Measurements from ENCODE around the gene CARD8. TPM values are rescaled to one million over a fixed set of nuclear protein-coding genes. Genes with fewer than 3 reads are reported as not detected.
"Not testable (repeated sequence)": the region's sequence is repeated elsewhere in the genome, so short reads cannot be mapped to it uniquely, and the experiment has no call there.

CARD8 gene
- total RNA-seq, 2 experiments from 2014 or later, result 99.8 to 104 TPM

GRCh38 chr19:48239582-48240141, 16.1 kb downstream of the CARD8 start:
- H3K36me3 Mint-ChIP-seq (ENCODE audit: low read depth), result peaks cover 39% of the 10 kb centered on the region
- H3K27ac Mint-ChIP-seq, result no peak overlapping the region
- no peaks in the 10 kb centered on the region for H3K27me3 Mint-ChIP-seq (ENCODE audit: low read depth)
- no peaks in the 10 kb centered on the region for H3K9me3 Mint-ChIP-seq
- no peak overlapping the region for H3K4me3 Mint-ChIP-seq
- peaks cover 23% of the 10 kb centered on the region for H3K4me1 Mint-ChIP-seq (ENCODE audit: low read depth)
- CTCF ChIA-PET, result interaction anchor here (1.4 kb wide), 1 partner anchor 31 kb away, joined by 3 read pairs; no protein-coding TSS in a partner anchor
- DNase-seq, result no peak
- intact Hi-C loops (cut with micrococcal nuclease), result no loop called here

- CTCF ChIA-PET, result interaction anchor here (1.4 kb wide), 1 partner anchor 30 kb away, joined by 3 read pairs; no protein-coding TSS in a partner anchor
- Mint-ChIP-seq H3K36me3 (ENCODE audit: low read depth) (peaks cover 40% of the 10 kb centered on the region), H3K9me3 (no peaks in the 10 kb centered on the region), H3K4me3 (no peak overlapping the region), H3K27me3 (ENCODE audit: low read depth) (no peaks in the 10 kb centered on the region), H3K27ac (peak overlapping the region; percentile 65), H3K4me1 (ENCODE audit: low read depth) (peaks cover 18% of the 10 kb centered on the region)
- intact Hi-C loops (cut with micrococcal nuclease), result no loop called here
- DNase-seq, result no peak
These were observed 16.6 kb downstream of the CARD8 start for GRCh38 chr19:48239120-48239519.

- DNase-seq, result no peak
- intact Hi-C loops (cut with micrococcal nuclease), result no loop called here
- H3K4me3 Mint-ChIP-seq, result no peak overlapping the region
- H3K36me3 Mint-ChIP-seq (ENCODE audit: low read depth), result peaks cover 46% of the 10 kb centered on the region
- no peaks in the 10 kb centered on the region for H3K9me3 Mint-ChIP-seq
- peaks cover 16% of the 10 kb centered on the region for H3K4me1 Mint-ChIP-seq (ENCODE audit: low read depth)
- no peak overlapping the region for H3K27ac Mint-ChIP-seq
- CTCF ChIA-PET, result no interaction called here
- H3K27me3 Mint-ChIP-seq (ENCODE audit: low read depth), result no peaks in the 10 kb centered on the region
These were observed 18.7 kb downstream of the CARD8 start for GRCh38 chr19:48237057-48237456.

GRCh38 chr19:48230555-48231129, 25.1 kb downstream of the CARD8 start:
- peak; percentile 34 for DNase-seq
- Mint-ChIP-seq H3K27ac (peak overlapping the region; percentile 10), H3K36me3 (ENCODE audit: low read depth) (peaks cover 43% of the 10 kb centered on the region), H3K4me1 (ENCODE audit: low read depth) (peaks cover 3% of the 10 kb centered on the region), H3K27me3 (ENCODE audit: low read depth) (no peaks in the 10 kb centered on the region), H3K4me3 (no peak overlapping the region), H3K9me3 (no peaks in the 10 kb centered on the region)
- intact Hi-C loops (cut with micrococcal nuclease), result no loop called here
- CTCF ChIA-PET, result interaction anchor here (1.5 kb wide), 1 partner anchor 14 kb away, joined by 3 read pairs; no protein-coding TSS in a partner anchor

DNA sequence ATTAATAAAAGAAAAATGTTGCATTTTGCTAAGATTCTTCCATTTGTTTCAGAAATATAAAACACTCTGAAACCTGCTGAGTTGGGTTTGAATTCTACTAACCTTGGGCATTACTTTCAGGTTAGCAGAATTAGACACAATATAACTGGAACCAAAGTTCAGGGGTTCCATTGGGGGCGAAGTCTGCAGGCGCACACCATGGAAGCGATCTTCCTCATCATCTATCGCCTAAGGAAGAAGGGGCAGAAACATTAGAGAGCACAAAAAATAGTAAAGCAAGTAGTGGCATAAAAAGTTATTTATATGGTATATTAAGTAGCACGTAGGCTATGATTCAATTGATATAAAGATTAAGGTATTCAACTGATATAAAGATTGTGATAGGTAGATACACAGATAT, 34.1 kb downstream of the CARD8 start:
- no peak for DNase-seq
- no peaks in the 10 kb centered on the region for H3K27me3 Mint-ChIP-seq (ENCODE audit: low read depth)
- CTCF ChIA-PET, result no interaction called here
- no peak overlapping the region for H3K27ac Mint-ChIP-seq
- intact Hi-C loops (cut with micrococcal nuclease), result no loop called here
- H3K4me1 Mint-ChIP-seq (ENCODE audit: low read depth), result peaks cover 3% of the 10 kb centered on the region
- no peak overlapping the region for H3K4me3 Mint-ChIP-seq
- H3K36me3 Mint-ChIP-seq (ENCODE audit: low read depth), result peaks cover 25% of the 10 kb centered on the region
- no peaks in the 10 kb centered on the region for H3K9me3 Mint-ChIP-seq

- H3K4me1 Mint-ChIP-seq (ENCODE audit: low read depth); intact Hi-C loops (cut with micrococcal nuclease); H3K9me3 Mint-ChIP-seq; H3K27me3 Mint-ChIP-seq (ENCODE audit: low read depth); H3K27ac Mint-ChIP-seq; DNase-seq; H3K4me3 Mint-ChIP-seq: not testable (repeated sequence)
- CTCF ChIA-PET, result interaction anchor here (0.8 kb wide), 1 partner anchor 18 kb away, joined by 3 read pairs; no protein-coding TSS in a partner anchor
- peaks cover 31% of the 10 kb centered on the region for H3K36me3 Mint-ChIP-seq (ENCODE audit: low read depth)
These were observed 34.9 kb downstream of the CARD8 start for GRCh38 chr19:48220784-48221183.

GRCh38 chr19:48218997-48219396, 36.7 kb downstream of the CARD8 start:
- Mint-ChIP-seq H3K9me3 (no peaks in the 10 kb centered on the region), H3K36me3 (ENCODE audit: low read depth) (peaks cover 41% of the 10 kb centered on the region), H3K4me3 (no peak overlapping the region), H3K27me3 (ENCODE audit: low read depth) (no peaks in the 10 kb centered on the region), H3K27ac (no peak overlapping the region), H3K4me1 (ENCODE audit: low read depth) (peaks cover 7% of the 10 kb centered on the region)
- intact Hi-C loops (cut with micrococcal nuclease), result no loop called here
- CTCF ChIA-PET, result interaction anchor here (1.2 to 1.5 kb wide), 2 partner anchors 15 to 41 kb away, joined by 3 to 4 read pairs; no protein-coding TSS in a partner anchor
- no peak for DNase-seq

DNA sequence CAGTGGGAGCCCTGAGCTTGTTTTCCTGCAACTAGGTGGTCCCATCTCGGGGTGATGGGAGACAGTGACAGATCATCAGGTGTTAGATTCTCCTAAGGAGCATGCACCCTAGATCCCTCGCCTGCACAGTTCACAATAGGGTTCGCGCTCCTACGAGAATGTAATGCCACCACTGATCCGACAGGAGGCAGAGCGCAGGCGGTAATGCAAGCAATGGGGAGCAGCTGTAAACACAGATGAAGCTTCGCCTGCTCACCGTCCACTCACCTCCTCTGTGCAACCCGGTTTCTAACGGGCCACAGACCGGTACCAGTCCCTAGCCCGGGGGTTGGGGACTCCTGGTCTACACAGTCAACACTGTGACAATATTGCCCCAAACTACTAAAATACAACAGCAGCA, 38.8 kb downstream of the CARD8 start:
- Mint-ChIP-seq H3K36me3 (ENCODE audit: low read depth) (peaks cover 41% of the 10 kb centered on the region), H3K9me3 (no peaks in the 10 kb centered on the region), H3K4me1 (ENCODE audit: low read depth) (peaks cover 7% of the 10 kb centered on the region), H3K4me3 (no peak overlapping the region), H3K27me3 (ENCODE audit: low read depth) (no peaks in the 10 kb centered on the region), H3K27ac (no peak overlapping the region)
- no peak for DNase-seq
- CTCF ChIA-PET, result no interaction called here
- intact Hi-C loops (cut with micrococcal nuclease), result no loop called here

DNA sequence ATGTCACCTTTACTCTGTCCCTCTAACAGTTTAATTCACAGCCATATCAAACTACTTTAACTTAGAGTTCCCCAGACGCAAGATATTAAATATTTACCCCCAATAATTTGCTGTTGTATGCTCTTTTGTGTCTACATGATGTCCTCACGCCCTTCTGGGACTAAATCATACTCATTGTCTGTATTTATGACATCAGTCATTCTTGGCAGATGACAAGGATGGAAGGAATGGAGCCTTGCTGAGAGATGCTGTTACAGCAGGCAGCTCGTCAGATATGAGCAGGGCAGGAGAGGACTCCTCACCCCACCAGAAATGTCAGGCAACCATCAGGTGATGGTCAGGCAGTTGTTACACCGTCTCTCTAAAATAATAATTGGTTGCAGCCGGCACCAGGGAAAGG, 41.8 kb downstream of the CARD8 start:
- Mint-ChIP-seq H3K4me3 (no peak overlapping the region), H3K36me3 (ENCODE audit: low read depth) (peaks cover 34% of the 10 kb centered on the region), H3K27ac (no peak overlapping the region), H3K9me3 (no peaks in the 10 kb centered on the region), H3K27me3 (ENCODE audit: low read depth) (no peaks in the 10 kb centered on the region), H3K4me1 (ENCODE audit: low read depth) (peaks cover 21% of the 10 kb centered on the region)
- intact Hi-C loops (cut with micrococcal nuclease), result no loop called here
- no peak for DNase-seq
- CTCF ChIA-PET, result no interaction called here

DNA sequence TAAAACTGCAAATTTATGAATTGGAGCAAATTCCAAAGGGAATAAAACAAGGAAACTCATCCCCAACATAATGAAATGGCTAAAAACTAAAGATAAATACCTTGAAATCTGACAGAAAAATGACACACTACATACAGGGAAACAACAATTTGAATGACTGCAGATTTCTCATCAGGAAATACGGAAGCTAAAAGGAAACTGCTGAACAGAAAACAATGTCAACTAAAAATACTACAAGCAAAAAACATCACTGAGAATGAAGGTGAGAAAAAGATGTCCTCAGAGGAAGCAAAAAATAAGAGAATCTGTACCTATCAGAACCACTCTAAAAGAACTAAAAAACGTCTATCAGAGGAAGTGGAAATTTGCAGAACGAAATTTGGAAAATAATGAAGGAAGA, 45.7 kb downstream of the CARD8 start:
- intact Hi-C loops (cut with micrococcal nuclease), result no loop called here
- Mint-ChIP-seq H3K9me3 (no peaks in the 10 kb centered on the region), H3K27ac (peak overlapping the region; percentile 83), H3K36me3 (ENCODE audit: low read depth) (peaks cover 28% of the 10 kb centered on the region), H3K4me3 (peak overlapping the region; percentile 19), H3K4me1 (ENCODE audit: low read depth) (peaks cover 33% of the 10 kb centered on the region), H3K27me3 (ENCODE audit: low read depth) (no peaks in the 10 kb centered on the region)
- DNase-seq, result no peak
- CTCF ChIA-PET, result no interaction called here

DNA sequence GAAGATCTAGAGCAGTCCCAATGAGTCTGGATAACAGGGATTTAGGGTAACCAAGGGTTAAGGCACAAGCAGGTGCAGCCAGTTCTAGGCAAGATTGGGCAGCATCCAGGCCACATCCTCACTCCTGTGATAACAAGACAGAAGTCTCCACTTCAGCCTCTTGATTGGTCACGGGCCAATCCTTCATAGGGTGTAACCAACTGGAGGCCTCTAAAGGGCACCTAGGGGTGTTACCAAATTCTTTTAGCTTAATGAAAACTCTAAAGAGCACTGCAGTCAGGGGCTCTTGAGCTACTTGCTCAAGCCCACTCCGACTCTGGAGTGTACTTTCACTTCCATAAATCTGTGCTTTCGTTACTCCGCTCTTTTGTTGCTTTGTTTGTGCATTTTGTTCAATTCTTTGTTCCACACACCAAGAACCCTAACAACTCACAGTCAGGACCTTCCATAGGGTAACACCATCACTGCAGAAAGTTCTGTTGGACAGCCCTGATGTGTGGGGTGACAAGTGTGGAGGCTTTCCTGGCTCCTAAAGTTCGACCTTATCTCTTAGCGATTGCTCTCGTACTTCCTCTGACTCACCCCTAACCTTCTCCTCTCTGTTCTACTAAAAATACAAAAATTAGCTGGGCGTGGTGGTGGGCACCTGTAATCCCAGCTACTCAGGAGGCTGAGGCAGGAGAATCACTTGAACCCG, 49.2 kb downstream of the CARD8 start:
- no peaks in the 10 kb centered on the region for H3K9me3 Mint-ChIP-seq
- CTCF ChIA-PET, result interaction anchor here (0.6 to 1.3 kb wide), 2 partner anchors 51 to 54 kb away, joined by 4 to 8 read pairs; no protein-coding TSS in a partner anchor
- no peak overlapping the region for H3K4me3 Mint-ChIP-seq
- DNase-seq, result no peak
- no peaks in the 10 kb centered on the region for H3K27me3 Mint-ChIP-seq (ENCODE audit: low read depth)
- peaks cover 33% of the 10 kb centered on the region for H3K4me1 Mint-ChIP-seq (ENCODE audit: low read depth)
- peak overlapping the region; percentile 71 for H3K27ac Mint-ChIP-seq
- intact Hi-C loops (cut with micrococcal nuclease), result no loop called here
- peaks cover 20% of the 10 kb centered on the region for H3K36me3 Mint-ChIP-seq (ENCODE audit: low read depth)

DNA sequence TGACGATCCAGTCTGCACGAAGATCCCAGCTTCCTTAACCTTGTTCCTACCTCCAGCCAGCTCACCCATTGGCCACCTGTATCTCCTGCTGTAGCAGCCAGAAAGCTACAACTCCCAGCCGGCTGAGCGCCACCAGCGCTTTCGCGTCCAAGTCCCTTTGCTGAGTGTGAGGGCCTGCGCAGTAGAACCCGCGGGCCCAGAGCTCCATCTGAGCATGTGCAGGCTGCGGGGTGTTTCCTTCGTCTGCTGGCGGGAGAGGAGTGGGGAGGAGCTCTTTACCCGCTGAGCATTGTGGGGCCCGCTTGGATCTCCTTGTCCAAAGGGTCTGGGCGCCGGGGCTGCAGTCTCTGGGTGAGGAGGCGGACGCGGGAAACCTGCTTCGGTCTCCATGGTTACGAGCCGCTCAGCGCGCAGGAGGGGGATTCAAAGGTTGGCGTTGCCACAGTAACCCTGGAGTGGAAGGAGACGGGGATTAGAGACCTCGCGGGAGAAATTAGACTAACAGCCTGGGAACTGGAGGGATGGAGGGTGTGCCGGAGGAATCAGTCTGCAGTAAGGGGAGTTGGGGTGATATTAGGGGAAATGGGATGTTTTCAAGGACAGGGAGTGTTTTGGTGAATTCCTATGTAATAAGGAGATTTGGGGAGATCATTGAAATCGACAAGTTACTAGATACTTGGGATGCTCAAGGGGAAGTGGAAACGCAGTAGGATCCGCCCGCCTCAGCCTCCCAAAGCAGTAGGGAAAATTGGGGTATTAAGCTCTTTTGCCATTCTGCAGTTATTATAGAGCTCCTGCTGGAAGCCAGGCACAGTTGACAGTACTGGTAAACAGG, 51.7 kb downstream of the CARD8 start:
- intact Hi-C loops (cut with micrococcal nuclease), result loop anchor here (1.0 kb wide), 3 partner anchors 34 to 55 kb away; partner anchors contain the start of genes LIG1 and ZSWIM9
- CTCF ChIA-PET, result interaction anchor here (0.6 to 3.7 kb wide), 17 partner anchors 10 to 237 kb away, joined by 3 to 21 read pairs (median 3); partner anchors contain the start of gene CARD8
- peaks cover 21% of the 10 kb centered on the region for H3K4me1 Mint-ChIP-seq (ENCODE audit: low read depth)

More for the DNA sequence above, 51.7 kb downstream of the CARD8 start:
- Mint-ChIP-seq H3K27me3 (ENCODE audit: low read depth) (no peaks in the 10 kb centered on the region), H3K4me3 (no peak overlapping the region), H3K36me3 (ENCODE audit: low read depth) (peaks cover 16% of the 10 kb centered on the region), H3K27ac (no peak overlapping the region), H3K9me3 (no peaks in the 10 kb centered on the region)
- DNase-seq, result peak; percentile 96
